ENCODE data around the gene IL1RAPL1. TPM values are rescaled to one million over a fixed set of nuclear protein-coding genes. Genes with fewer than 3 reads are reported as not detected.

IL1RAPL1 gene
- polyA plus RNA-seq, 1 donor from 2014 or later = not detected

DNA sequence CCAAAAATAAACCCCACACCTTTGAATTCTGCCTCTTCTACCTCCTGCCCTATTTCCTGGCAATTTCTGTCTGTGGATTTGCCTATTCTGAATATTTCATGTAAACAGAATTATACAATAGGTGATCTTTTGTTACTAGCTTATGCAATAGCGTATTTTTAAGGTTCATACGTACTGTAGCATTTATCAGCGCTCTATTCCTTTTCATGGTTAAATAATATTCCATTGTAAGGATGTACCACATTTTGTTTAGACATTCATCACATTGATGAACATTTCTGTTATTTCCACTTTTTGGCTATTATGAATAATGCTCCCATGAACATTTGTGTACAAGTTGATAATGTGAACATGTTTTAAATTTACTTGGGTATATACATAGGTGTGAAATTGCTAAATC is 847.7 kb downstream of the IL1RAPL1 start:
- Histone ChIP-seq H3K9me3 (ENCODE audit: low read length) (no peaks in the 10 kb centered on the region), H3K4me3 (ENCODE audit: low read length) (no peak overlapping the region), H4K20me1 (ENCODE audit: insufficient read depth) (no peaks in the 10 kb centered on the region), H3K4me2 (ENCODE audit: low read length) (no peak overlapping the region), H3K9me2 (ENCODE audit: insufficient read depth, low read length) (no peaks in the 10 kb centered on the region), H3K36me3 (ENCODE audit: insufficient read depth, low read length) (no peaks in the 10 kb centered on the region), H3K79me2 (replicated peaks; ENCODE audit: insufficient read depth, low read length) (no peaks in the 10 kb centered on the region), H3K27me3 (ENCODE audit: insufficient read depth, low read depth, low read length) (no peaks in the 10 kb centered on the region), H3K27ac (ENCODE audit: low read length) (no peak overlapping the region), H2AFZ (ENCODE audit: low read depth, low read length) (no peak overlapping the region), H3K9ac (ENCODE audit: low read length) (no peak overlapping the region), H3F3A (ENCODE audit: insufficient read depth, low read length, poor library complexity, severe bottlenecking) (no peaks in the 10 kb centered on the region)
- no peak for TF ChIP-seq EZH2 (IDR thresholded peaks at IDR 0.05; ENCODE audit: borderline replicate concordance, insufficient read depth, low read length, poor library complexity, severe bottlenecking)
- TF ChIP-seq SMC3 (conservative IDR thresholded peaks at IDR 0.05; ENCODE audit: poor library complexity) = no peak
- TF ChIP-seq, protein P1, sequence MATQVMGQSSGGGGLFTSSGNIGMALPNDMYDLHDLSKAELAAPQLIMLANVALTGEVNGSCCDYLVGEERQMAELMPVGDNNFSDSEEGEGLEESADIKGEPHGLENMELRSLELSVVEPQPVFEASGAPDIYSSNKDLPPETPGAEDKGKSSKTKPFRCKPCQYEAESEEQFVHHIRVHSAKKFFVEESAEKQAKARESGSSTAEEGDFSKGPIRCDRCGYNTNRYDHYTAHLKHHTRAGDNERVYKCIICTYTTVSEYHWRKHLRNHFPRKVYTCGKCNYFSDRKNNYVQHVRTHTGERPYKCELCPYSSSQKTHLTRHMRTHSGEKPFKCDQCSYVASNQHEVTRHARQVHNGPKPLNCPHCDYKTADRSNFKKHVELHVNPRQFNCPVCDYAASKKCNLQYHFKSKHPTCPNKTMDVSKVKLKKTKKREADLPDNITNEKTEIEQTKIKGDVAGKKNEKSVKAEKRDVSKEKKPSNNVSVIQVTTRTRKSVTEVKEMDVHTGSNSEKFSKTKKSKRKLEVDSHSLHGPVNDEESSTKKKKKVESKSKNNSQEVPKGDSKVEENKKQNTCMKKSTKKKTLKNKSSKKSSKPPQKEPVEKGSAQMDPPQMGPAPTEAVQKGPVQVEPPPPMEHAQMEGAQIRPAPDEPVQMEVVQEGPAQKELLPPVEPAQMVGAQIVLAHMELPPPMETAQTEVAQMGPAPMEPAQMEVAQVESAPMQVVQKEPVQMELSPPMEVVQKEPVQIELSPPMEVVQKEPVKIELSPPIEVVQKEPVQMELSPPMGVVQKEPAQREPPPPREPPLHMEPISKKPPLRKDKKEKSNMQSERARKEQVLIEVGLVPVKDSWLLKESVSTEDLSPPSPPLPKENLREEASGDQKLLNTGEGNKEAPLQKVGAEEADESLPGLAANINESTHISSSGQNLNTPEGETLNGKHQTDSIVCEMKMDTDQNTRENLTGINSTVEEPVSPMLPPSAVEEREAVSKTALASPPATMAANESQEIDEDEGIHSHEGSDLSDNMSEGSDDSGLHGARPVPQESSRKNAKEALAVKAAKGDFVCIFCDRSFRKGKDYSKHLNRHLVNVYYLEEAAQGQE (IDR thresholded peaks at IDR 0.05; ENCODE audit: borderline replicate concordance) = no peak
- TF ChIP-seq RAD21 (conservative IDR thresholded peaks at IDR 0.05) = no peak
- TF ChIP-seq MXI1 (conservative IDR thresholded peaks at IDR 0.05; ENCODE audit: poor library complexity, severe bottlenecking) = no peak
- no peak for TF ChIP-seq POLR2AphosphoS5 (IDR thresholded peaks at IDR 0.05)
- TF ChIP-seq EP300 (conservative IDR thresholded peaks at IDR 0.05; ENCODE audit: poor library complexity, severe bottlenecking) = no peak
- no peak for TF ChIP-seq TAF1 (IDR thresholded peaks at IDR 0.05; ENCODE audit: low read depth)
- TF ChIP-seq, protein P2, sequence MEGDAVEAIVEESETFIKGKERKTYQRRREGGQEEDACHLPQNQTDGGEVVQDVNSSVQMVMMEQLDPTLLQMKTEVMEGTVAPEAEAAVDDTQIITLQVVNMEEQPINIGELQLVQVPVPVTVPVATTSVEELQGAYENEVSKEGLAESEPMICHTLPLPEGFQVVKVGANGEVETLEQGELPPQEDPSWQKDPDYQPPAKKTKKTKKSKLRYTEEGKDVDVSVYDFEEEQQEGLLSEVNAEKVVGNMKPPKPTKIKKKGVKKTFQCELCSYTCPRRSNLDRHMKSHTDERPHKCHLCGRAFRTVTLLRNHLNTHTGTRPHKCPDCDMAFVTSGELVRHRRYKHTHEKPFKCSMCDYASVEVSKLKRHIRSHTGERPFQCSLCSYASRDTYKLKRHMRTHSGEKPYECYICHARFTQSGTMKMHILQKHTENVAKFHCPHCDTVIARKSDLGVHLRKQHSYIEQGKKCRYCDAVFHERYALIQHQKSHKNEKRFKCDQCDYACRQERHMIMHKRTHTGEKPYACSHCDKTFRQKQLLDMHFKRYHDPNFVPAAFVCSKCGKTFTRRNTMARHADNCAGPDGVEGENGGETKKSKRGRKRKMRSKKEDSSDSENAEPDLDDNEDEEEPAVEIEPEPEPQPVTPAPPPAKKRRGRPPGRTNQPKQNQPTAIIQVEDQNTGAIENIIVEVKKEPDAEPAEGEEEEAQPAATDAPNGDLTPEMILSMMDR (IDR thresholded peaks at IDR 0.05; ENCODE audit: poor library complexity, severe bottlenecking) = no peak

DNA sequence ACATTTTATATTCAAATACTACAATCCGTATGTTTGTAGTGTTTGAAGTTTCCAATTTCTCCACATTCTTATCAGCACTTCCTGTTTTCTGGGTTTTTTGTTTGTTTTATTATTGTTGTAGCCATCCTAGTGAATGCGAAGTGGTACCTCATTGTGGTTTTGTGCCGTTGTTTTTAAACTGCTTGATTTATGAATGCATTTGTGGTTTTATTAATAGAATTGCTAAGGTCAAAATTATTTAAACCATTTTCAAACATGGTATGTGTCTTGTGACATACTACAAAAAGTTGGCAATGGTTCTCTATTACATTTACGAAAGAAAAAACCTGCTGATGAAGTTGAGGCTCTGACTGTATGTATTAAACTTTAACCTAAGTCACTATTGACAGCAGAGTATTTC is 848.1 kb downstream of the IL1RAPL1 start:
- H3K4me2 ChIP-seq (ENCODE audit: low read length) = no peak overlapping the region
- no peak overlapping the region for H3K4me3 ChIP-seq (ENCODE audit: low read length)
- no peak overlapping the region for H3K27ac ChIP-seq (ENCODE audit: low read length)
- TF ChIP-seq TAF1 (IDR thresholded peaks at IDR 0.05; ENCODE audit: low read depth) = no peak
- TF ChIP-seq, protein P2 (IDR thresholded peaks at IDR 0.05; ENCODE audit: poor library complexity, severe bottlenecking) = no peak
- TF ChIP-seq MXI1 (conservative IDR thresholded peaks at IDR 0.05; ENCODE audit: poor library complexity, severe bottlenecking) = no peak
- no peak for TF ChIP-seq RAD21 (conservative IDR thresholded peaks at IDR 0.05)
- TF ChIP-seq EZH2 (IDR thresholded peaks at IDR 0.05; ENCODE audit: borderline replicate concordance, insufficient read depth, low read length, poor library complexity, severe bottlenecking) = no peak
- no peak for TF ChIP-seq SMC3 (conservative IDR thresholded peaks at IDR 0.05; ENCODE audit: poor library complexity)
- TF ChIP-seq, protein P1 (IDR thresholded peaks at IDR 0.05; ENCODE audit: borderline replicate concordance) = no peak
- TF ChIP-seq POLR2AphosphoS5 (IDR thresholded peaks at IDR 0.05) = no peak
- no peaks in the 10 kb centered on the region for H4K20me1 ChIP-seq (ENCODE audit: insufficient read depth)
- H3K9me3 ChIP-seq (ENCODE audit: low read length) = no peaks in the 10 kb centered on the region
- H2AFZ ChIP-seq (ENCODE audit: low read depth, low read length) = no peak overlapping the region
- no peaks in the 10 kb centered on the region for H3K36me3 ChIP-seq (ENCODE audit: insufficient read depth, low read length)
- H3K9ac ChIP-seq (ENCODE audit: low read length) = no peak overlapping the region
- H3F3A ChIP-seq (ENCODE audit: insufficient read depth, low read length, poor library complexity, severe bottlenecking) = no peaks in the 10 kb centered on the region
- H3K27me3 ChIP-seq (ENCODE audit: insufficient read depth, low read depth, low read length) = no peaks in the 10 kb centered on the region
- no peaks in the 10 kb centered on the region for H3K9me2 ChIP-seq (ENCODE audit: insufficient read depth, low read length)
- no peaks in the 10 kb centered on the region for H3K79me2 ChIP-seq (replicated peaks; ENCODE audit: insufficient read depth, low read length)
